Femur (tissue), 1 donor: ENCODE data around the gene RPTOR.

Experiments used
- DNase-seq: peaks from one replicate; pipeline ENCODE4 v3.0.0-alpha.2; 2017

Gene RPTOR

DNA sequence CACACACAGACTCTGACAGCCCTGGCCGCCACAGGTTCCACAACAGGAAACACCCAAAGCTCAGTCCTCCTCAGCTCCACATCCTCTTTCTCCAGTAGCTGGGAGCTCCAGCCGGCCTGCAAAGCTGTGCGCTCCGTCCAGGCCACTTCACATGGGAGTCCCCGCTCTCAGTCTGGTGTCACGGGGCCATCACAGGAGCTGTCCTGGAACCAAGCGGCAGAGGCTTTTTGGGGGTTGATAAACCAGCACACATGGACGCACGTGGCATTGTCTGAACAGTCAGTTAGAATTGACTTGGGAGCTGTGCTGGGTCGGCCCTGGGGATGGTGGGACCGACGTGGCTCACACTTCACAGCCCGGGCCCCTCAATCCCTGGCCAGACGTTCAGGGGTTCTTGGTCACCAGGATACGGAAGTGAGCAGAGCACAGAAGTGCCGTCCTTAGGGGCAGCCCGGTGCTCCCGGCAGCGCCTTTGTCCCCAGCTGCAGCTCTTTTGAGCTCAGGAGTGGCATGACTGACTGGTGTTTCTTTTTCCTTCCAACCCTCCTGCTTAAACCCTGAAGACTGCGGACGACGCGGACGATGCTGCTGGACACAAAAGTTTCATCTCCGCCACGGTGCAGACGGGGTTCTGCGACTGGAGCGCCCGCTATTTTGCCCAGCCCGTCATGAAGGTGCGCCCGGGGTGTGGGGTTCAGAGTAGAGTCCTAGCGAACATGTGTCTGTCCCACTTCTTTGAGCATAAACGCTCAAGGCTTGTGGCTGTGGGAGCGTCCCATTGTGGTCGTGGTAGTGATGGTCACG is 380.4 kb downstream of the RPTOR start:
- no peak for DNase-seq

GRCh38 chr17:80925688-80926335 is 381.2 kb downstream of the RPTOR start:
- DNase-seq, result no peak

DNA sequence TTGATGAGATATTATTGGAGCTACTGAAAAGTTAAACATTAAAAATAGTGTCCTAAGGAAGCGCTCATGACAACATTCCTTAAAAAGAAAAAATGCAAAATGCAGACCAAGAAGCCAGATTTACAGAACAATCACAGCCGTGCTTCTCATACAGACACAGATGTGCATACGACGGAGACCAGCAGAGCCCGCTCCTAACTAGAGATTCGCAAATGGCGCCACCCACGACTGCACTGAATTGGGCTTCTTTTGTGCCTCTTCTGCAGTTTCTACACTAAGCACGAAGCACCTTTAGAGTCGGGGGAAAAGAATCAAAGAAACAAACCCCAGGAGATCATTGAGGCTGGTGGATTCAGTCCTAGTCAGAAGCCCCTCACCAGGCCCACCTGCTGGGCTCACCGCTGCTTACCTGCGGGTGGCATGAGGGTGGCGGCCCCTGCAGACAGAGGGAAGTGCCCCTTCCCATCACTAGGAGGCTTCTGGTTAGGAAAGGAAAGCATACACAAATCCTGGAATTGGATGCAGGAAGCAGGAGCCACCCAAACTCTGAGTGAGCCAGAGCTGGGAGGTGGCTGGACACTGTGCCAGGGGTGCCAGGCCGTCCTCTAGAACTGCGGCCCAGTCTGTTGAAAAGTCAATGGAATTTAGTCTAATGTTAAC is 382.1 kb downstream of the RPTOR start:
- DNase-seq, result no peak

DNA sequence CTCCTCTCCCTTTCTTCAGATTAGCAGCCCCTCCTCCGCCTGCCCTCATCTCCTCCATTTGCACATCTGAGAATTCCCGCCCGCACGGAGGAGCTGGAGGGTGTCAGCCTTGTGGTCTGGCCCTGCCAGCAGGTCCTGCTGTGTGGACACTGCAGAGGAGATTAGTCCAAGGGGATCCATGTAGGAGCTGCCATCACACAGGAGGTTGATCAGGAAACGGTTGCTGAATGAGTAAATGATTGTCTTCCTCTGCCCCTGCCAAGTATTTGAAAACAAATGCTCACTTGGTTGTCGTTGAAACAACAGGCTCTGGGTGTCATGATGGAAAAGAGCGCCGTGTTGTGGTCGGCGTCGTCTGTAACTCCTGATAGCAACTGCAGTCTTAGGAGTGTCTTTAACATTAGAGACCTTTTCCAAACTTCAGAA is 383.2 kb downstream of the RPTOR start:
- DNase-seq, result no peak

DNA sequence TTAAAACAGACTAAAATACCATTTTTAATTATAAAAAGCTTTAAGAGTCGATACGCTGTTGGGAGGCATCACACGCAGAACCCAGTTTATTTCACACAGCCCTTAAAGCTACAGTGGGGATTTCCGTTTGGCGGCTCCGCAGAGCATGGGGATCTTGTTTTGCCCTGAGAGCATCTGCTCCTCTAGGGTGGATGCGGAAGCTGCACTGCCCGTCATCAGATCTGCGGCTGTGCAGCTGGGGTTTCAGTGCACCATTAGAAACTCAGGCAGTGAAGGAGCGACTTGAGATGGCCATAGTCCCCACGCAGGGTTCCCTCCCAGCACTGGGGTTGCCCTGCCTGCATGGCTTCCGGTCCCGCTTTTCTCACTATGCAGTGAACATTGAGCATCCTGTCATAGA is 384.8 kb downstream of the RPTOR start:
- no peak for DNase-seq

- DNase-seq, result no peak
These were observed 386.0 kb downstream of the RPTOR start for GRCh38 chr17:80930335-80931279.

DNA sequence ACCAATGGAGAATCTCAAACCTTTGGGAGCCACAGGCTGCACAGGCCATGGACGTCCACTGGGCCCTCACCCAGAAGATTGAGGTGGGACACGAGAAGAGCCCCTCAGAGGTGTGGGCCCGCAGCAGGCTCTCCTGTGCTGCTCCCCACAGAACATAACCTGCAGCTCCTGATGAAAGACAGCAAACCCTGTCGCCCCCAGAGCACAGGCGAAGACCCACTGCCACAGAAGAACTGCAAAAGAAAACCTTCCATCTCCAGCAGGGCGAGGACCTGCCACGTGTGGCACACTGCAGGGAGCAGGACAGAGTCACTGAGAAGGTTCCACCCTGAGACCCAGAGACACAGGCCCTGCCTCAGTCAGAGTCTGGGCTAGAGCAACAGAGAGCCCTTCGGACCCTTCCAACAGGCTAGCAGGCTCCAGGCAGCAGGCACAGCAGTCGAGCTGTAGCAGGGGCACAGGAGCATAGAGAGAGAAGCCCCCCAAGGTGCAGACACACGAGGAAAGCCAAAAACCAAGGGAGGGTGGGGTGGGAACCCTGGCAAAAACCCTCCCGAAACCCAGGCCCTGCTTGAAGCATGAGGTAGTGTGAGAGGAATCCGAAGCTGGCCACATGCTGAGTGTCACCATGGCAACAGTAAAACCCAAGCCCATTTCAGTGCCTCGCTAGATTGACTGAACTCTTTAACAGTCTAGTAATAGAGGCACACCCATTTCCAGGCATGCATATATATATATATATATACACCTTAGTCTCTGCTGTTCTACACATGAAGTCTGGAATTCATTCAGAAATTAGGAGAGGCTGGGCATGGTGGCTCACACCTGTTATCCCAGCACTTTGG is 387.0 kb downstream of the RPTOR start:
- peak; percentile 68 for DNase-seq

DNA sequence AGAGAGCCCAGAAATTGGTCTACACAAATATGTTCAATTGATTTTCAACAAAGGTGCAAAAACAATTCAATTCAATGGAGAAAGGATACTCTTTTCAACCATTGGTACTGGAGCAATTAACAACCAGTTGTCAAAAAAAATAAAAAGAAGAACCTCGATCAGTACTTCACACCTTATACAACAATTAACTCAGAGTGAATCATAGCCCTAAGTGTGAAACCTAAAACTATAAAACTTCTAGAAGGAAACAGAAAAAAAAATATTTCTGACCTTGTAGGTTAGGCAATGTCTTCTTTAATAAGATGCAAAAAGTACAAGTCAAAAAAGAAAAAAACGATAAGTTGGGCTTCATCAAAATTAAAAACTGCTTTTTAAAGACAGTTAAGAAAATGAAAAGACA is 390.9 kb downstream of the RPTOR start:
- no peak for DNase-seq

GRCh38 chr17:80936218-80936617 is 391.6 kb downstream of the RPTOR start:
- no peak for DNase-seq

DNA sequence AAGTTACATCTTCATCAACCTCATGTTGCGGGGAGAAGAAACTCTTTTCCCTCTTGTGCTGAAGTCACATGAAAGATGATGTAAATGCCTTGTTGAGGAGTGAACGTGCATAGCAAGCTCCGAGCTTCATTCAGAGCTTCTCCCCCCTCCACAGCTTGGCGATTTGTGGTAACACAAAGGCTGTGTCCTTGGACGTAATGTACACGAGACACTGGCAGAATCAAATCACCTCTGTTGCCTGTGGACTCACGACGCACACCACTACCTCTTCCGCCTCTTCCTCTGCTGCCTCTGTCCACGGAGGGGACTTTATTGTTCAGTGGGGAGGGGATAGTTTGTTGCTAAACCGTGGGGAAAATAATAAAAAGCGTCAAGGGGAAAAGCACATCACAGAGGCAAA is 392.1 kb downstream of the RPTOR start:
- no peak for DNase-seq

GRCh38 chr17:80937462-80938381 is 393.1 kb downstream of the RPTOR start:
- DNase-seq, result peak; percentile 69

DNA sequence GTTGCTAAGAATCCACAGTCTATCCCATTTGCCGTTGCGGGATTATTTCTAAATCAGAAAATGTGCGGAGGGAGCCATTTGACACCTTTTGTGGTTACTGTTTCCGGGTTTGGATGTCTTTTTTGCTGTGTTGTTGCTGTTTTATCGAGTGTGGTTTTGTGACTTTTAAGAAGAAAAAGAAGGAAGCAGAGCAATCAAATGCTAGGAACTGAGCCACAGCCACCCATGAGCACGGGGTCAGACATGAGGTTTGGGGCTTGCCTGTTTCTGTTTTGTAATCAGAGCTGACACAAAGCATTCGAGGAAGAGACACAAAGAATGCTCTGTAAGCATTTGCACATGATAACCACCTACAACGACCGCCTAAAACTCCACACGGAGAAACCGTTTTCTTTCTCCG is 393.9 kb downstream of the RPTOR start:
- no peak for DNase-seq

DNA sequence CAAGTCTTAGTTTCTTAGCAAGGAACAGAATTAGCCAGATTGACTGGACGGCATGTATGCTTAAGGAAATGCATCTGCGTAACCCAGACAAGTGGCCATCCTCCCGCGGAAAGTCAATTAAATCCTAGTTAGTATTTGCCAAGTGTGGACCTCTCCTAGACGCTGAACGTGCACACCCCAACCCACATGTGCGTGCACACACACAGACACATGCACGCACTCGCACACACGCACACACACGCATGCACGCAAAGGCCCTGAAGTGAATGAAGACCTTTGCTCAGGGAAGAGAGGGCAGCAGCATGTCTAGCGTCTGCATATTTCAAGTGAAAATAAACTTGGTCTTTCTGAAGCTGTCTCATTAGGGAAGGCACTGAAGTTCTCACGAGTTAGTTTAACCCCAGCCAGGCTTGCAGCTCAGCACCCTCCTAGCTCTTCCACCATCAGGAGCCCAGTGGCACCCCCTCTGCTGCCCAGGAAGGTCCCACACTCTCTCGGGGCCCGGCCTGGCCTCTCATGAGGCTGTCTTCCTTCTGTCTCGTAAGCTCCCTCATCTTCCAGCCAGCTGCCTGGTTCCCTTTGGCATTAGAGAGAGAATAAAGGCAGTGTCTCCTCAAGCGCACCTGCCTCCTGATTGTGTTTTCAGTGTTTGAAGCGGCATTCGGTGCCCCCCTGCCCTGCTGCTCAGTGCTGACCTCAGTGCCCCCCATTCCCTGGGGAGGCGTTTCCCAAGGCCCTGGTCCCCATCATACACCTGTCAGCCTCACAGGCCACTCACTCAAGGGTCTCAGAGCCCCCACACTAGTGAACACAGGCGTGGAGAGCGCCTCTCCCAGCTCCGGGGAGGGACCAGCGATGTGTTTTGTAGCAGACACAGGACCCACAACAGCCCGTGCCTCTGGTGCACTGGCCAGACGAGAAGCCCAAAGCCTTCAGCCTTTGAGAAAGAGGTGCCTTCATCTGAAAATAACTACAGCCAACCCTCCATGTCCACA is 394.8 kb downstream of the RPTOR start:
- DNase-seq, result no peak

DNA sequence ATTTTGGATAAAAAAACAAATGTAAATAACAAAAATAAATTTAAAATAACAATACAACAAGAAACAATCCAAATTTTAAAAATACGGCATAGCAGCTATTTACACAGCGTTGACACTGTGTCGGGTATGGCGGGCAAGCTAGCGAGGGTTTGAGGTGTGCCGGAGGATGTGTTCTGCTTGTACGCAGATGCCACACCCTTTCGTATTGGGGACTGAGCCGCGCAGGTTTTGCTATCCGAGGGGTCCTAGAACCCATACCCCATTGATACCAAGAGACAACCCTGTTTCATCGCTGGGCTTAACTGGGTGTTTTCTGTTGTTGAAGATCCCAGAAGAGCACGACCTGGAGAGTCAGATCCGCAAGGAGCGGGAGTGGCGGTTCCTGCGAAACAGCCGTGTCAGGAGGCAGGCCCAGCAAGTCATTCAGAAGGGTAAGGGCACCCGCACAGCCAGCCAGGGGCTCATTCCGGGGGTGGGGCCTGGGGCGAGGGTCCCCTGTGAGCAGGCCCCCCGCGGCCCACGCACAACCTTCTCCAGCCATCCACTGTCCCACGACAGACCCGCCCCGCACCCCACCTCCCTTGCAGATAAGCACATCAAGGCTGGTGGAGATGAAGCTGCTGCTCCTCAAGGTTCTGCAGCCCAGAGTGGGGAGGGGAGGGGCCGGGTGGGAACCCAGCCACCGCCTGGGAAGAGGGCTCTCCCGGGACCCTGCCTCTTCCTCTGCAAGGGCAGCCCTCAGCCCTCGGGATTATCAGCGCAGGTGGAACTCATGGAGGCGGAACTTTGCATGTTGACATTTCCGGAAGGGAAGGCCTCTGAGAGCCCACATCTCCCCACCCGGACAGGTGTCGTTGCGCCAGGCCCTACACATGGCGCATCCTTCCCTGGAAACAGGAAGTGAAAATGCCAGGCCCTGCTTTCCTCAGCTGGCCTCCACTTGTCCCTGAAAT is 395.8 kb downstream of the RPTOR start:
- DNase-seq, result no peak

- DNase-seq, result no peak
These were observed 396.5 kb downstream of the RPTOR start for GRCh38 chr17:80941171-80941570.

DNA sequence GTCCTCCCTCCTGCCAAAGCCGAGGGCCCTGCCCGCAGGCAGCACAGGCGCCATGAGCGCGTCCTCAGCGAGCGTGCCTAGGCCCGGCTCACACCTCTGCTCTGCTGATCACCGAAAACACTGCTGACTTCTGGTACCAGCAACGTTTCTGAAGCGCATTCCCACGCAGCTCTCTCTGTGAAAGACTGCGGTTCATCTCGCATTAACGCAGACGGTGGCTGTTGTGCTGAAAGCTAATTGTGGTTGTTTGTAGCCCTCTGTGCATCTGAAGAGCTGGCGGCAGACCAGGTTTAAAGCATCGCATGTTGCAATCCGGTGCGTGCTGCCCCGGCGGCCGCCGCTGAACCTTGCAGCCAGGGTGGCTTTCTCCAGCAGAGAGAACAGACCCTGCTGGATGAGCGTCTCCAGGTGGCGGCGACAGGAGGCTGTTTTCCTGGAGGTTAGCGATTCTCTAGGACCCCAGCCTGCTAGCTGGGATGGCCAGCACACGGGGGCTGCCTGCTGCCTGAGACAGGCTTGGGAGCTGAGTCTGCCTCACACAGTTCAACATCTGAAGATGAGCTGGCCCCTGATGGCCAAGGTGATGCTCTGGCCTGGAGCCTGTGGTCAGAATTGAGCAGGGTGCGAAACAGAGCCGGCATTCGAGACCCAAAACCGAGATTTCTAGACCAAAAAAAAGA is 397.2 kb downstream of the RPTOR start:
- DNase-seq, result no peak
